ENCODE measurements around the gene PANX2. TPM values are rescaled to one million over a fixed set of nuclear protein-coding genes. Genes with fewer than 3 reads are reported as not detected.

Gene PANX2
- total and polyA plus RNA-seq, 2 of the 13 experiments (the other 11 are each of a cell fraction or from before 2014, with no cell fraction given), result 0.15 to 1.1 TPM

GRCh38 chr22:50222508-50222907 is 52.0 kb downstream of the PANX2 start:
- H2AFZ ChIP-seq (ENCODE audit: low read length), result no peak overlapping the region
- no peaks in the 10 kb centered on the region for H3K79me2 ChIP-seq (ENCODE audit: insufficient read depth, low read length)
- H4K20me1 ChIP-seq (ENCODE audit: insufficient read depth, low read length), result no peaks in the 10 kb centered on the region
- ChIA-PET POLR2A (no interaction called here), CTCF (ENCODE audit: low intra/inter-chr PET ratio, low total read pairs) (no interaction called here)
- in situ Hi-C loops (cut with HindIII; ENCODE audit: extremely low pct_ligation_motif_present, low pct_unique_long_range_greater_than_20kb), result no loop called here
- ATAC-seq, result no peak
- H3K27ac ChIP-seq (ENCODE audit: extremely low read length, insufficient read depth, low read length), result no peak overlapping the region
- BruUV-seq (replicated peaks), result no TSS peak
- peaks cover 20 to 47% of the 10 kb centered on the region in 2 experiments; a peak in 4 of 5 replicates for H3K36me3 ChIP-seq (replicated peaks in 1 of 2; ENCODE audit: control insufficient read depth in 1 of 2, insufficient read depth in 2 of 2, low read length in 2 of 2)
- no peak for DNase-seq (ENCODE audit: low spot score)
- H3K27me3 ChIP-seq (ENCODE audit: control insufficient read depth in 1 of 2, insufficient read depth in 2 of 2, low read length in 2 of 2), result no peaks in the 10 kb centered on the region
- no peak for FAIRE-seq
- no peak overlapping the region for H3K4me3 ChIP-seq (replicated peaks in 1 of 3; ENCODE audit: insufficient read depth in 1 of 3, low read depth in 2 of 3, low read length in 3 of 3)
- H3K4me2 ChIP-seq (ENCODE audit: low read depth, low read length), result no peak overlapping the region
- no peak overlapping the region for H3K9ac ChIP-seq (ENCODE audit: insufficient read depth, low read depth, low read length)
- intact Hi-C loops (cut with micrococcal nuclease; ENCODE audit: unreplicated experiment), result no loop called here
- WGBS (ENCODE audit: low lambda C conversion rate), result 84% methylated on average over 5 of the region's 8 CpGs
- H3K4me1 ChIP-seq (ENCODE audit: insufficient read depth, low read length), result peaks cover 11% of the 10 kb centered on the region
- H3K9me3 ChIP-seq (ENCODE audit: low read length), result no peaks in the 10 kb centered on the region
- TF ChIP-seq ZSCAN30 (CRISPR knock-in tag; IDR thresholded peaks at IDR 0.05) (no peak), ZBTB38 (CRISPR knock-in tag; IDR thresholded peaks at IDR 0.05) (no peak), ZNF484 (CRISPR knock-in tag; IDR thresholded peaks at IDR 0.05; ENCODE audit: borderline replicate concordance, low read depth) (no peak), PHF5A (CRISPR knock-in tag; IDR thresholded peaks at IDR 0.05; ENCODE audit: low read depth, unreplicated experiment) (no peak), SMC3 (IDR thresholded peaks at IDR 0.05; ENCODE audit: low read length) (no peak), SMARCE1 (IDR thresholded peaks at IDR 0.05; ENCODE audit: borderline replicate concordance) (no peak), CEBPB (IDR thresholded peaks at IDR 0.05; ENCODE audit: borderline replicate concordance, low read depth, low read length) (no peak), DPF2 (CRISPR knock-in tag; IDR thresholded peaks at IDR 0.05; ENCODE audit: borderline replicate concordance, low read depth) (no peak), CBFB (CRISPR knock-in tag; IDR thresholded peaks at IDR 0.05) (no peak), TEAD3 (CRISPR knock-in tag; optimal IDR thresholded peaks at IDR 0.05; ENCODE audit: borderline replicate concordance) (no peak), ZSCAN9 (CRISPR knock-in tag; IDR thresholded peaks at IDR 0.05; ENCODE audit: borderline replicate concordance) (no peak), SAFB2 (CRISPR knock-in tag; IDR thresholded peaks at IDR 0.05; ENCODE audit: borderline replicate concordance, low read depth) (no peak), FOXA3 (CRISPR knock-in tag; IDR thresholded peaks at IDR 0.05) (no peak), ZNF17 (CRISPR knock-in tag; IDR thresholded peaks at IDR 0.05) (no peak)
- TF ChIP-seq, protein P1, sequence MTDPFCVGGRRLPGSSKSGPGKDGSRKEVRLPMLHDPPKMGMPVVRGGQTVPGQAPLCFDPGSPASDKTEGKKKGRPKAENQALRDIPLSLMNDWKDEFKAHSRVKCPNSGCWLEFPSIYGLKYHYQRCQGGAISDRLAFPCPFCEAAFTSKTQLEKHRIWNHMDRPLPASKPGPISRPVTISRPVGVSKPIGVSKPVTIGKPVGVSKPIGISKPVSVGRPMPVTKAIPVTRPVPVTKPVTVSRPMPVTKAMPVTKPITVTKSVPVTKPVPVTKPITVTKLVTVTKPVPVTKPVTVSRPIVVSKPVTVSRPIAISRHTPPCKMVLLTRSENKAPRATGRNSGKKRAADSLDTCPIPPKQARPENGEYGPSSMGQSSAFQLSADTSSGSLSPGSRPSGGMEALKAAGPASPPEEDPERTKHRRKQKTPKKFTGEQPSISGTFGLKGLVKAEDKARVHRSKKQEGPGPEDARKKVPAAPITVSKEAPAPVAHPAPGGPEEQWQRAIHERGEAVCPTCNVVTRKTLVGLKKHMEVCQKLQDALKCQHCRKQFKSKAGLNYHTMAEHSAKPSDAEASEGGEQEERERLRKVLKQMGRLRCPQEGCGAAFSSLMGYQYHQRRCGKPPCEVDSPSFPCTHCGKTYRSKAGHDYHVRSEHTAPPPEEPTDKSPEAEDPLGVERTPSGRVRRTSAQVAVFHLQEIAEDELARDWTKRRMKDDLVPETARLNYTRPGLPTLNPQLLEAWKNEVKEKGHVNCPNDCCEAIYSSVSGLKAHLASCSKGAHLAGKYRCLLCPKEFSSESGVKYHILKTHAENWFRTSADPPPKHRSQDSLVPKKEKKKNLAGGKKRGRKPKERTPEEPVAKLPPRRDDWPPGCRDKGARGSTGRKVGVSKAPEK (CRISPR knock-in tag; IDR thresholded peaks at IDR 0.05; ENCODE audit: borderline replicate concordance), result no peak

Data from HepG2 (cell line).